ENCODE measurements around the gene SRPK3.

The SRPK3 gene

GRCh38 chrX:153763298-153763932, 17.4 kb upstream of the SRPK3 start:
- H3K23ac ChIP-seq (ENCODE audit: low read length), result no peak overlapping the region
- no peak overlapping the region for H3K4me2 ChIP-seq (ENCODE audit: low read length)
- no CpG with 5 or more reads among the region's 18 CpGs for WGBS (ENCODE audit: extremely low coverage, insufficient coverage, low lambda C conversion rate)
- no peak overlapping the region for H3K56ac ChIP-seq (ENCODE audit: low read length)
- H3K79me2 ChIP-seq (ENCODE audit: control insufficient read depth, insufficient read depth, low read length), result no peaks in the 10 kb centered on the region
- no peak overlapping the region for H2BK5ac ChIP-seq (ENCODE audit: low read length)
- H2BK120ac ChIP-seq (ENCODE audit: low read depth, low read length), result no peak overlapping the region
- no peak overlapping the region for H2AK5ac ChIP-seq (ENCODE audit: low read length)
- DNase-seq, result no peak
- H3K36me3 ChIP-seq (ENCODE audit: control insufficient read depth, insufficient read depth, low read length), result no peaks in the 10 kb centered on the region
- no peak overlapping the region for H3K27ac ChIP-seq (ENCODE audit: low read depth, low read length)
- no peak overlapping the region for H3K4me3 ChIP-seq (ENCODE audit: low read length)
- no peak overlapping the region for H3K18ac ChIP-seq (ENCODE audit: low read length)
- H2BK15ac ChIP-seq (replicated peaks; ENCODE audit: low read depth), result no peak overlapping the region
- H4K5ac ChIP-seq (ENCODE audit: low read length), result no peak overlapping the region
- H3K9ac ChIP-seq (ENCODE audit: low read length), result no peak overlapping the region
- no peaks in the 10 kb centered on the region for H3K4me1 ChIP-seq (ENCODE audit: control insufficient read depth, low read depth, low read length)
- no peak overlapping the region for H3K4ac ChIP-seq (ENCODE audit: low read depth, low read length)
- no peaks in the 10 kb centered on the region for H3K79me1 ChIP-seq (ENCODE audit: low read length)
- H3K27me3 ChIP-seq (ENCODE audit: insufficient read depth, low read length, poor library complexity), result no peaks in the 10 kb centered on the region
- no peak overlapping the region for H4K8ac ChIP-seq (ENCODE audit: low read depth, low read length)

GRCh38 chrX:153763989-153764755, 16.7 kb upstream of the SRPK3 start, which contains the start of gene PLXNB3:
PLXNB3 (plus strand) TSS chrX:153764249; CDS start chrX:153765536, 1,287 bp downstream.
- Histone ChIP-seq H3K9ac (ENCODE audit: low read length) (no peak within 1 kb of the TSS), H3K56ac (ENCODE audit: low read length) (peak within 1 kb of the TSS; percentile 78), H4K5ac (ENCODE audit: low read length) (no peak within 1 kb of the TSS), H3K79me2 (ENCODE audit: control insufficient read depth, insufficient read depth, low read length) (no peaks in the 10 kb centered on the region), H3K4me2 (ENCODE audit: low read length) (no peak within 1 kb of the TSS), H3K4me3 (ENCODE audit: low read length) (no peak within 1 kb of the TSS), H2BK120ac (ENCODE audit: low read depth, low read length) (no peak within 1 kb of the TSS), H2AK5ac (ENCODE audit: low read length) (no peak within 1 kb of the TSS), H3K79me1 (ENCODE audit: low read length) (no peaks in the 10 kb centered on the region), H3K4ac (ENCODE audit: low read depth, low read length) (no peak within 1 kb of the TSS), H3K36me3 (ENCODE audit: control insufficient read depth, insufficient read depth, low read length) (no peaks in the 10 kb centered on the region), H2BK15ac (replicated peaks; ENCODE audit: low read depth) (no peak within 1 kb of the TSS), H3K23ac (ENCODE audit: low read length) (no peak within 1 kb of the TSS), H3K27me3 (ENCODE audit: insufficient read depth, low read length, poor library complexity) (no peaks in the 10 kb centered on the region), H2BK5ac (ENCODE audit: low read length) (no peak within 1 kb of the TSS), H3K27ac (ENCODE audit: low read depth, low read length) (no peak within 1 kb of the TSS), H4K8ac (ENCODE audit: low read depth, low read length) (no peak within 1 kb of the TSS), H3K4me1 (ENCODE audit: control insufficient read depth, low read depth, low read length) (no peaks in the 10 kb centered on the region), H3K18ac (ENCODE audit: low read length) (no peak within 1 kb of the TSS)
- WGBS (ENCODE audit: extremely low coverage, insufficient coverage, low lambda C conversion rate), result no CpG with 5 or more reads among the region's 26 CpGs
- peak; percentile 67 for DNase-seq

GRCh38 chrX:153764786-153765137, 16.1 kb upstream of the SRPK3 start:
- Histone ChIP-seq H2BK120ac (ENCODE audit: low read depth, low read length) (no peak overlapping the region), H3K4me1 (ENCODE audit: control insufficient read depth, low read depth, low read length) (no peaks in the 10 kb centered on the region), H4K5ac (ENCODE audit: low read length) (no peak overlapping the region), H3K36me3 (ENCODE audit: control insufficient read depth, insufficient read depth, low read length) (no peaks in the 10 kb centered on the region), H3K79me2 (ENCODE audit: control insufficient read depth, insufficient read depth, low read length) (no peaks in the 10 kb centered on the region), H3K27me3 (ENCODE audit: insufficient read depth, low read length, poor library complexity) (no peaks in the 10 kb centered on the region), H2BK5ac (ENCODE audit: low read length) (no peak overlapping the region), H3K18ac (ENCODE audit: low read length) (no peak overlapping the region), H3K9ac (ENCODE audit: low read length) (no peak overlapping the region), H2AK5ac (ENCODE audit: low read length) (no peak overlapping the region), H4K8ac (ENCODE audit: low read depth, low read length) (no peak overlapping the region), H3K27ac (ENCODE audit: low read depth, low read length) (no peak overlapping the region), H3K4me2 (ENCODE audit: low read length) (no peak overlapping the region), H3K56ac (ENCODE audit: low read length) (no peak overlapping the region), H3K79me1 (ENCODE audit: low read length) (no peaks in the 10 kb centered on the region), H2BK15ac (replicated peaks; ENCODE audit: low read depth) (no peak overlapping the region), H3K4me3 (ENCODE audit: low read length) (no peak overlapping the region), H3K23ac (ENCODE audit: low read length) (no peak overlapping the region), H3K4ac (ENCODE audit: low read depth, low read length) (no peak overlapping the region)
- no CpG with 5 or more reads among the region's 7 CpGs for WGBS (ENCODE audit: extremely low coverage, insufficient coverage, low lambda C conversion rate)
- no peak for DNase-seq

- peak overlapping the region; percentile 46 for H3K18ac ChIP-seq (ENCODE audit: low read length)
- no peak overlapping the region for H2BK15ac ChIP-seq (replicated peaks; ENCODE audit: low read depth)
- H2BK120ac ChIP-seq (ENCODE audit: low read depth, low read length), result no peak overlapping the region
- no peak overlapping the region for H4K8ac ChIP-seq (ENCODE audit: low read depth, low read length)
- H3K56ac ChIP-seq (ENCODE audit: low read length), result peak overlapping the region; percentile 64
- H3K9ac ChIP-seq (ENCODE audit: low read length), result peak overlapping the region; percentile 45
- no peaks in the 10 kb centered on the region for H3K4me1 ChIP-seq (ENCODE audit: control insufficient read depth, low read depth, low read length)
- H3K79me1 ChIP-seq (ENCODE audit: low read length), result no peaks in the 10 kb centered on the region
- no peak overlapping the region for H2BK5ac ChIP-seq (ENCODE audit: low read length)
- H3K27ac ChIP-seq (ENCODE audit: low read depth, low read length), result no peak overlapping the region
- peak; percentile 22 for DNase-seq
- no peaks in the 10 kb centered on the region for H3K27me3 ChIP-seq (ENCODE audit: insufficient read depth, low read length, poor library complexity)
- H3K79me2 ChIP-seq (ENCODE audit: control insufficient read depth, insufficient read depth, low read length), result no peaks in the 10 kb centered on the region
- no peaks in the 10 kb centered on the region for H3K36me3 ChIP-seq (ENCODE audit: control insufficient read depth, insufficient read depth, low read length)
- no peak overlapping the region for H3K23ac ChIP-seq (ENCODE audit: low read length)
- H3K4me2 ChIP-seq (ENCODE audit: low read length), result no peak overlapping the region
- H2AK5ac ChIP-seq (ENCODE audit: low read length), result no peak overlapping the region
- no CpG with 5 or more reads among the region's 27 CpGs for WGBS (ENCODE audit: extremely low coverage, insufficient coverage, low lambda C conversion rate)
- no peak overlapping the region for H3K4me3 ChIP-seq (ENCODE audit: low read length)
- H3K4ac ChIP-seq (ENCODE audit: low read depth, low read length), result peak overlapping the region; percentile 62
- no peak overlapping the region for H4K5ac ChIP-seq (ENCODE audit: low read length)
Observed at GRCh38 chrX:153765138-153766079, 15.4 kb upstream of the SRPK3 start.

GRCh38 chrX:153766098-153766817, 14.6 kb upstream of the SRPK3 start:
- H3K4me1 ChIP-seq (ENCODE audit: control insufficient read depth, low read depth, low read length), result no peaks in the 10 kb centered on the region
- peak overlapping the region; percentile 45 for H3K23ac ChIP-seq (ENCODE audit: low read length)
- H3K56ac ChIP-seq (ENCODE audit: low read length), result peak overlapping the region; percentile 34
- peak overlapping the region; percentile 46 for H3K18ac ChIP-seq (ENCODE audit: low read length)
- WGBS (ENCODE audit: extremely low coverage, insufficient coverage, low lambda C conversion rate), result no CpG with 5 or more reads among the region's 21 CpGs
- peak overlapping the region; percentile 62 for H3K4ac ChIP-seq (ENCODE audit: low read depth, low read length)
- no peak overlapping the region for H4K5ac ChIP-seq (ENCODE audit: low read length)
- no peak overlapping the region for H3K27ac ChIP-seq (ENCODE audit: low read depth, low read length)
- no peak overlapping the region for H2BK15ac ChIP-seq (replicated peaks; ENCODE audit: low read depth)
- no peak overlapping the region for H2AK5ac ChIP-seq (ENCODE audit: low read length)
- peak; percentile 50 for DNase-seq
- H3K4me3 ChIP-seq (ENCODE audit: low read length), result no peak overlapping the region
- H3K4me2 ChIP-seq (ENCODE audit: low read length), result no peak overlapping the region
- H3K27me3 ChIP-seq (ENCODE audit: insufficient read depth, low read length, poor library complexity), result no peaks in the 10 kb centered on the region
- H3K9ac ChIP-seq (ENCODE audit: low read length), result peak overlapping the region; percentile 45
- H3K36me3 ChIP-seq (ENCODE audit: control insufficient read depth, insufficient read depth, low read length), result no peaks in the 10 kb centered on the region
- no peak overlapping the region for H2BK5ac ChIP-seq (ENCODE audit: low read length)
- no peaks in the 10 kb centered on the region for H3K79me1 ChIP-seq (ENCODE audit: low read length)
- H3K79me2 ChIP-seq (ENCODE audit: control insufficient read depth, insufficient read depth, low read length), result no peaks in the 10 kb centered on the region
- no peak overlapping the region for H2BK120ac ChIP-seq (ENCODE audit: low read depth, low read length)
- H4K8ac ChIP-seq (ENCODE audit: low read depth, low read length), result no peak overlapping the region
